Skeletal muscle cell (primary cell): ENCODE measurements around the gene AP4B1.

Experiments used
- DNase-seq: peaks from one replicate; pipeline ENCODE4 v3.0.0-alpha.2; 2010; ENCODE audit warnings: low read depth
- H3K4me3 ChIP-seq: 2 replicates; pipeline ENCODE4 v1.5.1; 2011; ENCODE audit warnings: low read depth, mild to moderate bottlenecking, control low read depth, low read length, moderate library complexity

Gene AP4B1

GRCh38 chr1:113934006-113934405 is 29.4 kb upstream of the AP4B1 start:
- no peak for DNase-seq
- H3K4me3 ChIP-seq = no peak overlapping the region

GRCh38 chr1:113931451-113931851 is 26.9 kb upstream of the AP4B1 start:
- H3K4me3 ChIP-seq = peak overlapping the region; percentile 94
- no peak for DNase-seq

DNA sequence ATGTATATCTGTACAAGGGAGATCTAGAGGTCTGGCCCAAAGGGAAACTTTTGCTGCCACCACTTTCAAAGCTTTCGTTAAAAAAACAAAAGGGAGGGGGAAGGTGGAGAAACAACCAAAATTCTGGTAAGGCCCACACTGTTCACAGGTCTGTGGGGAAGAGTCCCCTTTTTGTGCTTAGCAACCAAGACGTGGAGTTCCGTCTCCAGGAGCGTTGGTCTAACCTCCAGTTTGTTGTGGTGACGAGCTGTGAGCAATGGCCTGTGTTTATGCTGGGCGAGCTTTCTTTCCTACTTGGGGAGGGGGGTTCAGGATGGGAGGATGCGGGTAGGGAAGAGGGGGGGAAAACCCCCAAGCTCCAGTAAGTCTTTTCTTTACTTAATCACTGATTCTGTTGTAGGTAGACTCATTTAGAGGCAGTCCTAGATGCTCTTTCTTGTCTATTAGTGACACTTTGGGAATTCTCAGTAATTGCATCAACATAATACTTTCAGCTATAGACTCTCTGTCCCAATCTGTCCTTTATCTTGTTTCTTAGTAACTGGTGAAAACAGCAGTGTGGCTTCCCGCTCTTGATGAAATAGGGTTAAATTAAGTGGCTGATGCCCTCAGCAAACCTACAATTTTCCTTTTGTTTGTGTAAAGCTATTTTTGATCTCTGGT is 26.0 kb upstream of the AP4B1 start:
- peak overlapping the region; percentile 94 for H3K4me3 ChIP-seq
- DNase-seq = no peak

DNA sequence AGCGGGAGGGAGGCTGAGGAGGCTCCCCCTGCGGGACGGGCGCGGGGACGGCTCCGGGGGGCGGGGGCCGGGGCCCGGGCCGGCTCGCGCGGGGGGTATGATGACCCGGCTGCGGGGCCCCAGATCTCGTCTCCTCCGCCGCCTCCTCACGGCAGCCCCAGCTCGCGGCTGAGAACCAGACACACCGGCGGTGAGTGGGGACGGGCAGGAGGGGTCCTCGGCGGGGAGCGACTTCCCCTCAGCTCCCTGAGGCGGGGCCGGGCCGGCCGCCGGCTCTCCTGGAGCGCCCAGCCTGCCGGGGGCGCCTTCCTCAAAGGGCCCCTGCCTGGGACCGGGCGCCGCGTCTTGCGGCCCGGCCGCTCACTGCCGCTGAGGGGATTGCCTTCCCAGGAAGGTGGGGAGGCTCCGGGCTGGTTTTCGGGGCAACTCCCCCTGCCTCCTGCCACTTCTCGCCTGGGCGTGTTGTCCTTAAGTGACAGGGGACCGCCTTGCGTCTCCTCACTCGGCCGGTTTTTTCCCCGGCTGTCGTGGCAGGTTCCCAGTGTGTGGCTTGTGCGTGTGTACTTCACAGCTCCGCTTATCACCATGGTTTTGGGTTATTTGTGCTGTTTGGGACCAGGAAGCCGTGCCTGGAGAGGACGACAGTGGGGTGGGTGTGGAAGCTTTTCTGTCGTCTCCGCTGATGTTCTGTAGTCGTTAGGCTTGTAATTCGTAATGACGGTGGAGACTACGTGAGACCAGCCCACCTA is 25.3 kb upstream of the AP4B1 start:
- DNase-seq = no peak
- peak overlapping the region; percentile 94 for H3K4me3 ChIP-seq

DNA sequence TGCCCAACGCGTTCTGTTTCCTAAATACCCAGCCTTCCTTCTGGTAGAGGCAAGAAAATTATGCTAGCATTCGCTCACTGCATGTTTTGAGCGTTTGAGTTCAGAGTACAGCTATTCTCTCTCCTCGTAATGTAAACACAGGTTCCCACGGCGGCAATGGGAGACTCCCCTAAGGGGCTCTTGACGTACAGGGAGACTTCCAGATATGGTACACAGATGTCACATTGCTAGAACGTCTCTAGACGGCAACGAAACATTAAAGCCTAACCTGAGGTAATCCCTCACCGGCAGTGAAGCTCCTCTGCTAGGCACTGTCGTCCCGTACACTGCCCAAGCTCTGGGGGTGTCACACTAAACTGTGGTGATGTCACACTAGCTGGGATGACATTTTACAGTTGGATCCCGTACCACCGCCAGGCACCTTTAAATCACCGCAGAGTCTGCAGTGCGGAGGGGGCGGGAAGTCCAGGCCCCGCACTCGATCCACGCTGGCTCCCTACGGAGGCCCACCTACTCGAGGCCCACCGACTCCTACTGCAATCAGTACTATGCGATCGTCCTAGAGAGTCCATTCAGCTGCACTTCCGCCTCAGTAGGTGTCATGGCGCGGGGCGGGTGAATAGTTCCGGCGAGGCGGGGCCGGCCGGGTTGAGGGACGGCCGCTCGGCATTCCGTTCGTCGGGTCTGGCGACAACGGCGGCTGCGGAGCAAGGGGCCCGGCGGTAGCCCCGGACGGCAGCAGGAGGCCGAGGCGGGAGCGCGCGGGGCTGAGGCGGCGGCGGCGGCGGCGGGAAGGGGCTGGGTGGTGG is 24.5 kb upstream of the AP4B1 start, which contains the start of gene HIPK1:
Gene HIPK1, plus strand, starts transcription at position 384 of the 809 bp plus-strand sequence.
- DNase-seq = peak; percentile 60
- peak within 1 kb of the TSS; percentile 94 for H3K4me3 ChIP-seq

DNA sequence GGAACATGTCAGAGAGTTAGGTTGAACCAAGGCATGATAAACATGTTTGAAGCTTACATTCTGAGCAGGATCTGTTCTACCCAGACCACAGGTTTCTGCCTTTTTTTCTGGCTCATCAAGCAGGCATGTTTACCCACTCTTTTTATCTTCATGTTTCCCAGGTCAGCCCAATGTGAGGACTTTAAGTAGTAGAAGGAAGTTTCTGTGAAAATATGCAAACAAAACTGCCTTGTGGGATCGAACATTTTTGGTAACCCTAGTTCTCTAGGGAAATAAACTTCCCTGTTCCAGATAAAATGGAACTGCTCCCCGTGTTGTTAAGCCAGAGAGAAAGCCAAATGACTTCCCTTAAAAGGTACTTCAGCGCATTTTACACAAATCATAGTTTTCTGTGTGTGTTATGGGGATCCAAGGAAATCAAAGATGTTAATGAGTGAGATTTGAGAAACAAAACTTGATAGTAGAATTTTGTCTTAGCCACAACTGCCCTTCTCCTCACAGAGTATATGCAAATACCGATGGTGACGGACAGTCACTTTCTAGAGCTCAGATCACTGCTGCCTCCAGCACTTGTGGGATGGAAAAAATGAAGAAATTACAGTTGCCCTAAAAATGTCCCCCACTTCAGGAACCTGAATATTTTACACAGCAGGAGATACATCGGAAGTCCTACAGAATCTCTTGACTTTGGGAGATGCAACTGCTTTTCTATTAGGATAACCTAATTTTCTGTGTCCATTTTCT is 23.8 kb upstream of the AP4B1 start:
- peak overlapping the region; percentile 94 for H3K4me3 ChIP-seq
- no peak for DNase-seq

- no peak overlapping the region for H3K4me3 ChIP-seq
- no peak for DNase-seq
These were observed 19.9 kb upstream of the AP4B1 start for GRCh38 chr1:113924473-113924872.

- no peak for DNase-seq
- no peak overlapping the region for H3K4me3 ChIP-seq
These were observed 18.4 kb upstream of the AP4B1 start for GRCh38 chr1:113922957-113923356.

DNA sequence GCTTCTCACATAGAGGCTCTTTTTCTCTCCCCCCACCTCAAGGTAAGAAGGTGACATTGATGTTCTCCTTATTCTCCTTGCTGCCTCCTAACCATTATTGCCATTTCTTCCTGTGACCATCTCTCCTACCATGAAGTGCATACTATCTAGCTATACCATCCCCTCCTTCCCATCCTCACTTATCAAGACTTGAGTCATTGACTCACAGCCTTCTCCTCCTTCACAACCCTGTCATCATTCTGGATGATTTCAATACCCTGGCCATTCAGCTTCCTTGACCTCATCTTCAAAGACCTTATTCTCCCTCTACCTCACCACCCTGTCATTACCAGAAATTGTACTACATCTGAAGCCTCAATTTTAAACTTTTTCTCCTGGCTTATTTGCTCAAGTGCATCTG is 13.6 kb upstream of the AP4B1 start:
- no peak for DNase-seq
- no peak overlapping the region for H3K4me3 ChIP-seq

- H3K4me3 ChIP-seq = no peak overlapping the region
- no peak for DNase-seq
These were observed 12.9 kb upstream of the AP4B1 start for GRCh38 chr1:113917400-113918082.

GRCh38 chr1:113916974-113917373 is 12.4 kb upstream of the AP4B1 start:
- H3K4me3 ChIP-seq = no peak overlapping the region
- DNase-seq = no peak

GRCh38 chr1:113913887-113914664 is 9.5 kb upstream of the AP4B1 start:
- H3K4me3 ChIP-seq = no peak overlapping the region
- no peak for DNase-seq

GRCh38 chr1:113913312-113913668 is 8.7 kb upstream of the AP4B1 start:
- DNase-seq = no peak
- H3K4me3 ChIP-seq = no peak overlapping the region

DNA sequence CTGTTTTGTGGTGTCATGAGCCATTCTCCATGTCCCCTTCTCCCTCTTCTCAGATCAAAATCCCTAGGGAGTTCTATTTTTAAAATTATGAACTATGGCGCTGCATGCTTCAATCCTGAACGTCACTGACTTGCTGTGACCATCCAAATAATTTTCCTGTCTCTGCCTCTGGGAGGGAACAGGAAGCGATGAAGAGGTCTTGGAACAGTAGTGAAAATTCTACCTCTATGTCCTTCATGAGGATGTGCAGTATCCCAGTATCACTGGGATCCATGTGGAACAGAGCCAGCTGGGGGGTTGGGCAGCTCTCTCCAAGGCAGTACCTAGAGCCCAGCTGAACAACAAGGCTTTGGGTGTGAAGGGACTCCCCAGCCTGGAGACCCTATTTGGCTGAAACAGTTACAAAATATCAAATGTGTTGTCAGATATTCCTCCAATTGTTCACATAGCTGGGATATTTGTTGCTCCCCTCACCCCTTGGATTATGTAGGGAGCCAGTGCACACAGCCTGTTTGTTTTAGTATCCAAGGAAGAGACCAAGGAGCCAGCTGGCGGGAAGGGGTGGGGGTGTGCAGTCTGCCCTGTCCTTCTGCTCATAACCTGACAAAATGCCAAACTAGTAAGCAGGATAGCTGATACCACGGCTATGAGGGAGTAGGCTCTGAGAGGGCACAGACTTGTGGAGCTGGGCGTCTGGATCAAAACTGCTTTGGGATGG is 8.2 kb upstream of the AP4B1 start:
- DNase-seq = peak; percentile 52
- no peak overlapping the region for H3K4me3 ChIP-seq

DNA sequence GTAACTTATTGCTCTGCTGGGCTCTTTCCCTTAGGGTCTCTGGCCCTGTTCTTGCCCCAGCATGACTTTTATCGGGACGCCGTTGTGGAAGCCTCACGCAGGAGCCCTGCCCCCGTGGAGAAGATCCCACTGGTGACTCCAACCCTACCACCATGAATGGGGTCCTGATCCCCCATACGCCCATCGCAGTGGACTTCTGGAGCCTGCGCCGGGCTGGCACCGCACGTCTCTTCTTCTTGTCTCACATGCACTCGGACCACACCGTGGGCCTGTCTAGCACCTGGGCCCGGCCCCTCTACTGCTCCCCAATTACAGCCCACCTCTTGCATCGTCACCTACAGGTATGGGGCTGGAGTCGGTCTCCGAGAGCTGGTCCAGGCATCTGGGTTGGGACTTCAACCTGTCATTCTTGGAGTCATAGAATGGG is 849 bp upstream of the AP4B1 start:
- no peak for DNase-seq
- peak overlapping the region; percentile 98 for H3K4me3 ChIP-seq

GRCh38 chr1:113904293-113904673 is 316 bp downstream of the AP4B1 start:
- H3K4me3 ChIP-seq = peak overlapping the region; percentile 98
- no peak for DNase-seq

DNA sequence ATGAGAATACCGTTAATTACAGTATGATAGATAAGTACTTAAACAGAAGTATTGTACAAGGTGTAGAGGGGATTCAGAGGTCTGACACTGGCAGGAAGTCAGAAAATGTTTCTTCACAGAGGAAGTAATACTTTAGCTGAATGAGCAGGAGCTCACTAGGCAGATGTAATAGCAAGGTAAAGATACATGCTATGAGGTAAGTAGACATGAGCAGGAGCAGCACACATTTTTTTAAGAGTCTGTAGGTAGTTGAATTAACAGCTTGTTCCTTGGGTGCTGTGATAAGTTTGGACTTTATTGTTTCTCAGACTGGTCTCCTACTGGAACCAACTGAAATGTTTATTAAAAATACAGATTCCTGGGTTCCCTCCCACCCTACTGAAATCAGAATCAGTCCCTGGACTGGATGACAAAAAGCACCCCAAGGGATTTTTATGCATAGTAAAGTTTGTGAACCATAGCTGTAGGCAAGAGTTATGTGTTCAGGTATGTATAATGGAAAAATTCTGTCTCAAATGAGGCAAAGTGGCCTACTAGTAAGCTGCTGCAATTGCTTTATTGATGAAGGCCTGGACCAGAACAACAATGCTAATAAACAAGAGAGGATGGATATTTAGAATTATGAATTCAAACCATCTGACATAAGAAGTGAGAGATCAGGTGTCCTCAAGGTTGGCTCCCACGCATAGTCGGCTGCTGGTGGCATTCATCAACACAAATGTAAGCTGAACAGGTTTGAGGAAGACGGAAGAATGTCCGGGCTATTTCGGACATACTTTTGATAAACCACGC is 902 bp downstream of the AP4B1 start:
- peak overlapping the region; percentile 98 for H3K4me3 ChIP-seq
- no peak for DNase-seq
